CMK (cell line): ENCODE results near the gene TMEM208.

Experiments used
- DNase-seq: peaks from one replicate; pipeline ENCODE4 v3.0.0-alpha.2; 2010; ENCODE audit warnings: low read depth

The TMEM208 gene

DNA sequence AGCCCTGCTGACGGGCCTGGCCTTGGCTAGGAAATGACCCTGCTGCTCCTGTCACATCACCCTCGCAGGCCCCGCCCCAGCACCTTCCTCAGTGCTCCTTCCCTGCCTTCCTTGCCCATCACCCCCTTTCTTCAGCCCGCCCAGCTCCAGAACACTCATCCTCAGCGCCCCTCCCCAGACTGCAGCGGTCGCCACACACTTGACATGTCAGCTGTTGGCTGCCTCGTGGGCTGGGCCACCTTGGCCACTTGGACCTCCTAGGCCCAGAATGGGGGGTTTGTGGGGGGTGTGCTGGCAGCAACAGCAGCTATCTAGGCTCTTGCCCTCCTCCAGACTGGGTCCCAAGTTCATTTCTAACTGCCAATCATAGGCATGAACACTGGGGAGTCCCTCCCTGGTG lies 17.4 kb upstream of the TMEM208 start:
- no peak for DNase-seq

DNA sequence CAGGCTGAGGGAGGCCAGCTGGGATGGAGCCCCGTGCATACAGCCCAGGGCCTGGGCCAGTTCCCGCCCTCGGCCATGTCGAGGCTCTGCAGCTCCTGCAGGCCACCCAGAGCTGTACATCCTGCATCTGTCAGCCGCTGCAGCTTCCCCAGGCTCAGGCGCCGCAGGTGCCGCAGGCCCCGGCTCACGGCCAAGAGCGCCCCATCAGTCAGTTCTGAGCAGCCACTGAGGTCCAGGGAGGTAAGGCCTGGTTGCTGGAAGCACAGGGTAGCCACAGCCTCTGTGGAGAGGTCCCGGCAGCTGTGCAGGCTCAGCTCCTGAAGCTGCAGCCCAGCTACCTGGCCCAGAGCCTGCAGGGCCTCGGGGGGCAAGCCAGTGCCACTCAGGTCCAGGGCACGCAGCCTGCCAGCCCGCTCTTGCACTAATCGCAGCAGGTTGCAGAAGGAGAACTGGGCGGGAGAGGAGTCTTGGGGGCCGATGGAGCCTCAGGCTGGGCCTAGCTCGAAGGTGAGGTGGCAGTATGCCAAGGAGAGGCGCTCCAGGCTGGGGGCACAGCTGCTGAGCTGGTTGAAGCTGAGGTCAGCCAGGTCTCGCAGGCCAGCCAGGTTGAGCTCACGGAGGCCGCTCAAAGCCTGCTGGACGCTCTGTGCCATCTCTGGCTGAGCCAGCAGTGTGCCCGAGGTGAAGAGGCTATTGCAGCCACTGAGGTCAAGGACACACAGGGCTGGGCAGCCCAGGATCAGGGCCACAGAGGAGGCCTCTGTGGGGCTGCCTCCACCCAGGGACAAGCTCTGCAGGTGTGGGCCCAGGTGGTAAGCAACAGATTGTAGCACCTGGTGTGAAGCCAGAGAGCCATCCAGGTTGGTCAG lies 16.6 kb upstream of the TMEM208 start:
- DNase-seq, result no peak

DNA sequence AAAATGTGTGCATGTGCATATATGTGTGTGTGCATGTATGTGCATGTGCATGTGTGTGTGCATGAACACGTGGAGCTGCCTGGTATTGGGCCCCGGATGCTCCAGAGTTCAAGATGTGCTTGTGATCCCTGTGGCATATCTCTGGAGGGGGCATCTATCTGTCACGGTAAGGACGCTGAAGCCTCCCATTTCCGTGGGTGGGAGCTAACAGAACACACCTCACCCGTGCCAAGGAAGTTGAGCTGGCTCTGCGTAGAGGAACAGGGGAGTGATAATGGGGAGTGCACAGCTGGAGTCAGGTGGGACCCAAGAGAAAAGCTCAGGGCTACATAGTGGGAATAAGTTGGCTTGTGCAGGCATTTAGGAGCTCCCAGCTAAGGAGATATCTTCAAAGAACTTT lies 15.3 kb upstream of the TMEM208 start:
- DNase-seq, result no peak

DNA sequence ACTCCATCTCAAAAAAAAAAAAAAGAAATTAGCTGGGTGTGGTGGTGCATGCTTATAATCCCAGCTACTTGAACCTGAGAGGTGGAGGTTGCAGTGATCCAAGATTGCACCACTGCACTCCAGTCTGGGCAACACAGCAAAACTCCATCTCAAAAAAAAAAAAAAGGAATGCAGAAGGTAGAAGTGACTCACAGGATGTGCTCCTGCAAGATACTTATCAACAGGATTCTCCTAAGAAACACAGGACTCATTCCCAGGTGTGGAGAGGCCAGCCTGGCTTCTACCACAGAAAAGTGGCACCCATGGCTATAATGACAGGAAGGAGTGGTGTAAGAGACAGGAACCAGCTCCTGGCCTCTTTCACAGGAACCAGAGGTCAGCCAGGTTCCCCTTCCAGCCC lies 14.2 kb upstream of the TMEM208 start:
- no peak for DNase-seq

DNA sequence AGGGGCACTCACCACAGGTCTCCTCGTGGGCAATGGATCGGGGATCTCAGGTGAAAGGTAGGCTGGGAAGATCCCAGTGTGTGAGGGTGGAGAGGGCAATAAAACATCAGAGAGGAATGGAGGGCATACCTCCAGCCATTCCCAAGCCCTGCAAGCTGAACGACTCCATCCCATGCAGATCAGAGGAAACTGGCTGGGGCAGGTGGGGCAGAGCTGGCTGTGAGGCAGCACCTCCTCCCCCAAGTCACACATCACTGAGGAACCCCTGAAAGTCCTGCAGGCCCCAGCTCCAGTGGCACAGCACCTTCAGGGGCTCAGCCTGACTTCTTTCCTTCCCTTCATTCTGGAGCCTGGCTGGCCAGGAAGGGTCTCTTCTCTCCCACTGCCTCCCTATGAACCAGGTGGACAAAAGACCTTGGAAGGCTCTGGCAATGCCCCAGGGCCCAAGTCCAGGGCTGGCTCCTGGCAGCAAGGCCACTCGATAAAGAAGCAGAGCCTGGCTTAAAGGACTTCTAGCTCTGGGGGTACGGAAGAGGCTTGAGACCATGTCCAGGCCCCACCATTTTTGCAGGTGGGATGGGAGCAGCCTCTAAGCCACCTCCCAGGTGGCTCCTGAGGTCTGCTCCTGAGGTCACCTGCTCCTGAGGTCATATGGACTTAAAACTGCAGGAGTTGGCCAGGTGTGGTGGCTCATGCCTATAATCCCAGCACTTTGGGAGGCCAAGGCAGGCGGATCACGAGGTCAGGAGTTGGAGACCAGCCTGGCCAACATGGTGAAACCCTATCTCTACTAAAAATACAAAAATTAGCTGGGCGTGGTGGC lies 13.5 kb upstream of the TMEM208 start:
- DNase-seq, result no peak

DNA sequence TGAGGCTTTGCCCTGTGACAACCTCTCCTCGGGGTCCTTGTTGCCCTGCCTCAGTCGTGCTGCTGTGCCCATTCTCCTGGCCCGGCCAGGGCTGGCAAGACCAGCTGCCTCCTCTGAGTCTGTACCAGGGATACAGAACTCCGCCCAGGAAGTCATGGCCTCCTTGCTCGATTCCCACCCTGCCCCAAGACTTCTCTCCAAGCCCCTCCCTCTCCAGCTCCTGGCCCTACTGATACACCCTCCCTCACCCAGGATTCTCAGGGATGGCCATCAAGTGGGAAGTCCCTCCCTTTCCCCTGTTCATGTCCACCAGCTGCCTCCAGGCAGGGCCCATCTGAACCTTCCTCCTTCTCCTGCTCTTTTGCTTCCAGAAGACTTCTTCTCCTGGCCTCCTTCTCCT lies 11.2 kb upstream of the TMEM208 start:
- DNase-seq, result peak; percentile 52

DNA sequence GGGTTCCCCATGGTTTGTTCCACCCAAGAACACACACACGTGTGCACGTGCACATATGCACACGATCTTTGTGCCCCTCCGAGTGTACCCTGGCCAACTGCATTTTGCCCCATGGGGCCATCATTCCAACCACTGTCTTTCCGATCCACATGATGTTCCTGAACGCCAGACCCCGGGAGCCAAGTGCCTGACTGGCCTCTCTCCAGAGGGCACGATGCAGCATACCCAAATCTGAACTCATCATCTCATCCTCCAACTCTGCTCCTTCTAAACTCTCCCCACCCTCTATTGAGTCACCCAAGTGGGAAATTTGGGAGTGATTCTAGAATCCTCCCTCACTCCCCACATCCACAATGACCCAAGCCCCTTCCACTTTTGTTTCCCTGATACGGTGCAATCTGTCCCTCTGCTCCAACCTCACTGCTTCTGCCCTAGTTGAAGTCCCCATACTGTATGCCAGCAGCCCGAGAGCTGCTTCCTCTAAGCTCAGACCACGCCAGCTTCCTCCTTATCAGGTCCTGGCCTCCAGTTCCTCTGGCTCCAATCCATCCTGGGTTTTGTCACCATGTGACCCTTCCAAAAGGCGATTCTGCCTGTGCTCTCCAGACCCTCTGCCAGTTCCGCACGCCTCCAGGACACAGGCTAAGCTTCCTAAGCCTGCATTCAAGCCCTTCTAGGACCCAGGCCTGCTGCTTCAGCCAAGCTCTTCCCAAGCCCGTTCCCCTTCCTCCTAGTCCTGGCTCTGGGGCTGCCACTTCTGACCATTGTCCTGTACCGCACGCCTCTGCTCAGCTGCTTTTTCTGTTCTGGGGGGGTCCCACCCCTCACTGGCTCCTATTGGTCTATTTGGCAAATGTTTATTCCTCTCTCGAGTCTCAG lies 10.1 kb upstream of the TMEM208 start:
- peak; percentile 89 for DNase-seq

DNA sequence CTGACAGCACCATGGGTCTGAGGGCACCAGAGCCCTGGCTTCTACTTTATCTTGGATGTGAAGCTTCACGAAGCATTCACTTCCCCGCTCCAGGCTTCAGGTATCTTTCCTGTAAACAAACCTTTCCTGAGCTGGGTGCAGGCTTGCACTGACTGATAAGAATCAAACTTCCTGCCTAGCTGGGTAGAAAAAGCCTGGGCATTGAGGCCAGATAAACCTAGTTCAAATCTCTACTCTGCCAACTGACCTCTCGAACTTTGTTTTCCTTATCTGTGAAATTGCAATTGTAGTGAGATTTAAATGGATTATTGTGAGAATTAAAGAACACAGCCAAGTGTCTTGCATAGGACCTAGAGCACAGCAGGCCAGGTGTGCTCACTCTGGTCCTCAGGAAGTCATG lies 2.9 kb upstream of the TMEM208 start:
- no peak for DNase-seq

DNA sequence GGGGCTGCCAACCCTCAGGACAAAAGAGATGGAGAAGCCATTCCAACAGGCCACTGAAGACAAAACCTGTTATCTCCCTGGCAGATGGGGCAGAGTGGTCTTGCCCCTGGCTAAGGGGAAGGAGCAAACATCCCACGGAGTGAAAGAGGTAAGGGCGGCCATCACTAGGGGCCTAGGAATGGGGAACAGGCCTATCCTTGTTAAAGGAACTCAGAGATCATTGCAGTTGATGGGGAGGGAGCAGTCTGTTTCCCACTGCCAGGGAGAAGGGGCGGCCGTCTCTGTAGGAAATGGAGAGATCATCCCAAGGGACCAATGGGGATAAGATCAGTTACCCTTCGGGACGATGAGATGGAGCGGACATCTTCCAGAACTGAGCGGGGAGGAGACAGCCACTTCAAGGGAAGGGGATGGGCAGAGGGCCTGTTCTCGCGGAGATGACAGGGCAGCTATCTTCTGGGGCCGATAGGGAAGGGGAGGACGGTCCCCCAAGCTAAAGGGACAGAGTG lies 581 bp upstream of the TMEM208 start:
- no peak for DNase-seq

DNA sequence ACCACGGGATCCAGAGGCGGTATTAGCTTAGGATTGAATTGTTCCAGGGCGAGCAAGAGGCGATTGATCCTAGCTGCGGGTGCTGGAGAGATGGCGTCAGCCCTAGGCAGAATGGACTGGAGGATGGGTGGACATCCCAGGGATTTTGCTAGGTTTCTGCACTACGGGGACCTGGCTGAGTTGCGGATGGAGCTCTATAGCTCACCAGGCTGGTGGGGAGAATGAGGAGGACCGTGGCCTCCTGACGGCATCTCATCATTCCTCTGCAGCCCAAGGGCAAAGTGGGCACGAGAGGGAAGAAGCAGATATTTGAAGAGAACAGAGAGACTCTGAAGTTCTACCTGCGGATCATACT lies 614 bp downstream of the TMEM208 start:
- no peak for DNase-seq

DNA sequence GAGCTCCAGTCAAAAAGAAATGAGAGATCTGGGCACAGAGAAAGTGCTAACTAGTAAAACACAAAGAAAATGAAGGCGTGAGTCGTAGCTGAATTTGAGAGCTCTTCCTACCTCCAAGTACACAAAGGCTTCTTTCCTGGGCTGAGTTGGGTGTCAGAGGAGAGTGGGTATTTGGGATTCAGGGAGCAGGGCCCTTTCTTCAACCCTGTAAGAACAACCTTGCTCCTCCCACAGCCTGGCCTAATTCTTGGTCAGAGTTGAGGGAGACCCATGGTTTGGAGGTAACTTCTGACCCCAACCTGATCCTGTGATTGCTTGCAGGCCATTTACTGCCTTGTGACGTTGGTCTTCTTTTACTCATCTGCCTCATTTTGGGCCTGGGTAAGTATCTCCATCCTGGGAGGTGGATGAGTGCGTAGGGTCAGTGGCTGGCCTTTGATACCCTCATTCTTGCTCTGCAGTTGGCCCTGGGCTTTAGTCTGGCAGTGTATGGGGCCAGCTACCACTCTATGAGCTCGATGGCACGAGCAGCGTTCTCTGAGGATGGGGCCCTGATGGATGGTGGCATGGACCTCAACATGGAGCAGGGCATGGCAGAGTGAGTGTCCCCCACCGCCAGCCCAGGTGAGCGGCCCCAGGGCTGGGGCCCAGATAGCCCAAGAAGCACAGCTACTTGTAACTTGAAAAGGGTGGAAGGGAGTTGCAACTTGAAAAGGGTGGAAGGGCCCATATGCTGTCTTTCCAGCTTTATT lies 1.3 kb downstream of the TMEM208 start:
- DNase-seq, result no peak

DNA sequence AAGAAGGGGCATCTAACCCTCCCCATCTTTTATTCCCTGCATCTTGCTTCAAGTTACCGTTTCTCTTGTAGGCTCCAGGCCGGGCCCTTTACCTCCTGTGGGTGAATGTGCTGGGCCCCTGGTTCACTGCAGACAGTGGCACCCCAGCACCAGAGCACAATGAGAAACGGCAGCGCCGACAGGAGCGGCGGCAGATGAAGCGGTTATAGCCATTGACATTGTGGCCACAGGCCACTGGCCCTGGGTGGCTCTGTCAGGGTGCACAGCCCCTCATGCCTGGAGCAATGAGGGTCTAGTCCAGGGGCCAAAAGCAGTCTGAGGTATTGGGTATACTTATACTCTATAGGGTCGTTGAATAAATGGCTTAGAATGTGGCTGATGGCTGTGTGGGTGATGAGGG lies 2.0 kb downstream of the TMEM208 start:
- no peak for DNase-seq

DNA sequence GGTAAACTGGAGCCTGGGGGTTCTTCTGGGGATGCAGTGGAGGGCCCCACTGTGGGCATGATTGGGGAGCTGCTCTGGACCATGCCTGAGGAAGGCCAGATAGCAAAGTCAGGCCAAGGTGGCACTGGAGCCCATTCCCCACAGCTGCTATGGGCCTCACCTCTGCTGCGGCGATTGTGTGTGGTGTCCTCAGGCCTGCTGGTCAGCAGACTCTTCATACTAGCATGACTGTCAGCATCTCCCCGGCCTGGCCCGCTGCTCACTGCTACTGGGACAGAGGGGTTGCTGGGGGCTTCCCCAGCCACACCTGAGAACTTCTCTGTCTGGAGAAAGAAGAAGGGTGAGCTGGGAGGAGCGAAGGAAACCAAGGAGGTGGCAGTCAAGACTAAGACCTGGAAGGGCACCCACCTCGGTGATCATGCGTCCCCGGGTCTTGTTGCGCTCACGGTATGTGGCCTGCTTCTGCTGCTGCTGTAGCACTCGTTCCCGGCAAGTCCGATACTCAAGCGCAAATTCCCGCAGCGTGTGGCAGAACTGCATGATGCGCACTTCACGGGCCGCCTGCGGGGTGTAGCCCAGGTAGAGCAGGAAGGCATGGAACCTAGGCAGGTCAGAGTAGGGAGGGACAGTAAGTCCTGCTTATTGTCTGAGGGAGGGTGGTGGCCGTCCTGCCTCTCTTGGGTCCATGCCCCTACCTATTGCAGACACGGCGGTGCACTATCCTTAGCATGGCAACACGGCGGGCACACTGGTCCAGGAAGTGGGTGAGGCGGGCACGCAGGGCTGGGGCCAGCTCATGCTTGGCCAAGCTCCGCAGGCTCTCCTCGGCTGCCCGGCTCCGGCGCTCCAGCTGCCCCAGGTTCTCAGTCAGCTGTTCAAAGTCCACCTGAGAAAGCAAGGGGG lies 3.2 kb downstream of the TMEM208 start:
- DNase-seq, result no peak

DNA sequence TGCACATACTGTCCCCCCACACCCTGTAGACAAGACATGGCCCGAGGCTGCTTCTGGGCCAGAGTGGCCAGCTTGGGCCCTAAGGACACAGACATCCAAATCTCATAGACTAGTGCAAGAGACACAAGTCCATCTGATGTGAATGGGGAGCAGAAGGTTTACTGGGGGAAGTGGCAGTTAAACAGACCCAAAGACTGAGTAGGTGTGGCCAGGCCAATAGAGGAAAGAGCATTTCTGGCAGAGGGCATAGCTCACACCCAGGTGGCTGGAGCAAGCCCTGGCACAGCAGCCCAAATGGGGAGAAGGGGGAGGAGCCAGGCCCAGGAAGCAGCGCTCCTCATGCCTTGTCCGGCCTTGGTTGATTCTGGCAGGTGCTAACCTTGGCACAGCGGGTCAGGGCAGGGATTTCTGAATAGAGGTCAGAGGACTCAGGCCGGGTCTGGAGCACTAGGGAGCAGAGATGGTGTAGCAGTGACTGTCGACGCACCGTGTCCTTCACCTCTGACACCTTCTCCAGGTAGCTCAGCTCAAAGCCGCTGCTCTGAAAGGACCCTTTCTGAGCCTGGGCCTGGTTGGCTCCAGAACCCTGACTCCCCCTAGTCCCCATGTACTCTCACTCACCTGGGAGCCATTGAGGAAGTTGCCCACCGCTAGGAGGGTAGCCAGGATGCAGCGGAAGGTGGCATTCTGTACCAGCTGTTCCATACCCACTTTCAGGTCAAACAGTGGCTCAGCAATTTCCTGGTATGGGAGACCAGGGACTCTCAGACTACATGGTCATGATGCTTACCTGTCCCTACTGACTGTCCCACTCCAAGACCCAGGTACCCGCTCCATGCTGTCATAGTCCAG lies 4.1 kb downstream of the TMEM208 start:
- DNase-seq, result no peak

DNA sequence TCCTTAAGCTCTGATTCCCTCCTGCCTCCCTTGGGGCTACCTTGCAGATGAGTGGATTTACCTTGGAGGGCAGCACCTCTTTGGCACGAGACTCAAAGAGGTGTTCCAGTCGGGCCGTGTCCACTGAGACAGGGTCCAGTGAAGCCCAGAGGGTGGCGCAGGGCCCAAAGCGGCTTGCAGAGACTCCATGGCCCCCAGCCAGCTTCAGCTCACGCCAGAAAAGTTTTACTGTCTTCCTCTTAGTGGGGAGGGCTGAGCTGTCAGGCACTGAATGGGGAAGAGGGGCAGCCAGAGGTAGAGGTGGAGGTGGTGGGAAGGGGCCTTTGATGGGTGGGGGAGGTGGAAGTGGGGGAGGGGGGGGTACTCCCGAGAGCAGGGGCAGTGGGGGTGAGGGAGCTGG lies 6.7 kb downstream of the TMEM208 start:
- no peak for DNase-seq

DNA sequence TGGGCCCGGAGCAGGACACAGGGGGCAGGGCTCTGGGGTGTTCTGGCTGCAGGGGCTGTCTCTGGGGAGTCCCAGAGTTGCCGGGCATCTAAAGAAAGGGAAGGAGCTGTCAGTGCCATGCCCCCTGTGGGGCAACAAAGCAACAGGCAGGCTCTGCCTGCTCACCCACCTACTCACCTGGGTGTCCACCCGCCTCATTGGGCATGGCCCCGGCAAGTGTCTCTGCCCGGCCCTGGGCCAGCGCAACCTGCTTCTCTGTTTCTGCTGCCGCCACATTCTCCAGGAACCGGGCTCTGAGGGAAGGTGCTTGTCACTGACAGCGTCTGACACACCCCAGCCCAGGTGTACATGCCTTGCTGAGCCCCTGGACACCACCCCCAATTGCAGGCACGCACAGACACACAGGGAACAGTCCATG lies 7.3 kb downstream of the TMEM208 start:
- no peak for DNase-seq

DNA sequence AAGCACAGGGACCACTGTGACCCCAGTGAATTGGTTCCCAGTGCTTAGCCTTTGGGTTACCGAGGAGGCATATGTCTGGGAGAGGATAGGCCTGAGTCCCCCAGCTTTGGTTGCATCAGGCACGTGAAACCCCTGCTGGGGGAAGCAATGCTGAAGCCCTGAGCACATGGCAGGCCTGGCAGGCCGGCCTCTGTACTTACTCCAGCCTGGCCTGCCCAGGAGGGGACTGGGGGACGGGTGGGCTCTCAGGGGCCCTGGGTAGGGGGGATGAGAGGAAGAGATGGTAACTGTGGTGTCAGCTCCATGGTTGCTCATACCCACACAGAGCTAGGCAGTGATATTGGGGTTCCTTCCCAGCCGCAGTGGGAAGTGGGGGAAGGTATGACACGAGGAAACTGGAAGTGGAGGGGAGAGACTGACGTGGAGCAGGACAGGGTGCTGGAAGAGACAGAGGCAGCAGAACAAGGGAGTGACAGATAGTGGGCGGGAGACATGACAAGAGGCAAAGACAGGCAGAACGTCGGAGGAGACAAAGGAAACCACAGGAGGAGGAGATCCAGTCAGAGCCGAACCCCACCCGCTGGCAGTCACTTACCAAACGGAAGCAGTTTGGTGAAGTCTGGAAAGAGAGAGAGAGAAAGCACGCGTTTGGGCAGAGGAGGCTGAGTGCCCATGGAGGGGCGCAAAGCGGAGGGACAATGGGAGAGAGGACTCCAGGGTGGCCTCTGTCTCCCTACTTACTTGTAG lies 9.1 kb downstream of the TMEM208 start:
- DNase-seq, result no peak

DNA sequence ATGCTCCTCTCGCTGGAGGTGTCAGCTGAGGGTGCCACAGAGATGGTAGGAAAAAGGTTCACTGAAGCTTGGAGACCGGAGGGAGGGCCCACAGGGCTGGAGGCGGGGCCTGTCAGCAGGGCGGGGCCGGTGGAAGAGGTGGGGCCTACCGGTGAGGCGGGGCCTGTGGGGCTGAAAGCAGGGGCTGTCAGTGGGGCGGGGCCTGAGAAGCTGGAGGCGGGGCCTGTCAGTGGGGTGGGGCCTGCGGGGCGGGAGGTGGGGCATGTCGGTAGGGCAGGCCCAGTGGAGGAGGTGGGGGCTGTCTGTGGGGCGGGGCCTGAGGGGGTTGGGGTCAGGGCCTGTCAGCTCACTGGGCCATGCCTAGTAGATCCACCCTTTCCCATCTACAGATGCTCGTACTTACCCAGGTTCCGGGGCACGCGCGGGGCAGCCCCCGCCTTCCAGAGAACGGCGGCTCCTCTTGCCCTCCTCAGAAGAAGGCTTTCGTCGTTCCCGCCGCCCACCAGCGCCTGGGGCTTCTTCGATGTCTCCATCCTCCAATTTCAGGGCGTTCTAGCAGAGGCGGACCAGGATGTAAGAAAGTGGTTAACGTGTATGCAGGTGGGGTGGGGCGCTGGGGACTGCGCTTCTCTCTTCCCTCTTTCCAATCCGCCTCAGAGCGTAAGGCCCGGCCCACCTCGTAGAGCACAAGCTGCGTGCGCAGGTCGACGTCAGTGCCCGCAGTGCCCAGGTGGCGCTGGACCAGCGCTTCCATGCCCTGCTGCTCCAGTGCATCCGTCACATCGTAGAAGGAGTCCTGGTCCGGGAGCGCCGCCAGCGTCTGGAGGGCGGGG lies 9.8 kb downstream of the TMEM208 start:
- DNase-seq, result peak; percentile 75
